ENCODE results near the gene PIGO. TPM values are rescaled to one million over a fixed set of nuclear protein-coding genes. Genes with fewer than 3 reads are reported as not detected.
A peak's percentile ranks its signal among the peaks of the same experiment; 100 is the strongest.

Gene PIGO
- total and polyA plus RNA-seq, 9 of the 15 experiments (the other 6 are each of a cell fraction or from before 2014, with no cell fraction given): 5.4 to 13.7 (median 9.7) TPM

DNA sequence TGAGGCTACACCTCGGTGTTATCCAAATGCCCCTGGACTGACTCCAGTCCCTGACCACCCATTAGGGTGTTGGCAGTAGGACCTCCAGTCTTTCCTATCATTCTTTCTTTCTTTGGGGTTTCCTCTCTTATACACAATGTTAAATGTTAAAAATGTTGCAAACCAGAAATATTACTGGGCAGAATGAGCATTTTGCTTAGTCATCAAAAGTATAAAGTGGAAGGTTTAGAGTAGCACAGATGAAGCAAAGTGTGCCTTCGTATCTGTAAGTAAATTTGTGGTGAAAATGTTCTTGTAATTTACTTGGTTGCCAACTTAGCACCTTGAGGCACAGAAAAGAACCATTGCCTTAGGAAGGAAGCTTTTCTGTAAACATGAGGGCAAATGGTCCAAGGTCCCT lies 43.7 kb upstream of the PIGO start (continued):
- TF ChIP-seq, protein P1, sequence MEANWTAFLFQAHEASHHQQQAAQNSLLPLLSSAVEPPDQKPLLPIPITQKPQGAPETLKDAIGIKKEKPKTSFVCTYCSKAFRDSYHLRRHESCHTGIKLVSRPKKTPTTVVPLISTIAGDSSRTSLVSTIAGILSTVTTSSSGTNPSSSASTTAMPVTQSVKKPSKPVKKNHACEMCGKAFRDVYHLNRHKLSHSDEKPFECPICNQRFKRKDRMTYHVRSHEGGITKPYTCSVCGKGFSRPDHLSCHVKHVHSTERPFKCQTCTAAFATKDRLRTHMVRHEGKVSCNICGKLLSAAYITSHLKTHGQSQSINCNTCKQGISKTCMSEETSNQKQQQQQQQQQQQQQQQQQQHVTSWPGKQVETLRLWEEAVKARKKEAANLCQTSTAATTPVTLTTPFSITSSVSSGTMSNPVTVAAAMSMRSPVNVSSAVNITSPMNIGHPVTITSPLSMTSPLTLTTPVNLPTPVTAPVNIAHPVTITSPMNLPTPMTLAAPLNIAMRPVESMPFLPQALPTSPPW (CRISPR knock-in tag; IDR thresholded peaks at IDR 0.05): no peak
- TF ChIP-seq KAT2B (IDR thresholded peaks at IDR 0.05; ENCODE audit: low read depth, low read length) (no peak), ZKSCAN8 (CRISPR knock-in tag; IDR thresholded peaks at IDR 0.05) (no peak), ZC3H11A (IDR thresholded peaks at IDR 0.05; ENCODE audit: low read depth, low read length) (no peak), PHF20 (IDR thresholded peaks at IDR 0.05; ENCODE audit: partially characterized antibody) (no peak), PYGO2 (tag; IDR thresholded peaks at IDR 0.05) (no peak), ZNF282 (CRISPR knock-in tag; IDR thresholded peaks at IDR 0.05) (no peak), CBX5 (IDR thresholded peaks at IDR 0.05; ENCODE audit: borderline replicate concordance, low read depth) (no peak), TBL1XR1 (IDR thresholded peaks at IDR 0.05; ENCODE audit: low read length in 2 of 2) (no peak), ZNF316 (IDR thresholded peaks at IDR 0.05) (peak; percentile 94), TRIM25 (IDR thresholded peaks at IDR 0.05; ENCODE audit: borderline replicate concordance) (no peak), MAFF (IDR thresholded peaks at IDR 0.05; ENCODE audit: low read length) (peak; percentile 91), ZNF184 (CRISPR knock-in tag; IDR thresholded peaks at IDR 0.05) (no peak), MYNN (IDR thresholded peaks at IDR 0.05) (no peak), MYNN (CRISPR knock-in tag; IDR thresholded peaks at IDR 0.05) (no peak), MAFG (tag; conservative IDR thresholded peaks at IDR 0.05) (peak; percentile 78), CHD2 (IDR thresholded peaks at IDR 0.05; ENCODE audit: low read depth, low read length) (no peak), PHTF2 (CRISPR knock-in tag; IDR thresholded peaks at IDR 0.05) (no peak)
- TF ChIP-seq, protein P2, sequence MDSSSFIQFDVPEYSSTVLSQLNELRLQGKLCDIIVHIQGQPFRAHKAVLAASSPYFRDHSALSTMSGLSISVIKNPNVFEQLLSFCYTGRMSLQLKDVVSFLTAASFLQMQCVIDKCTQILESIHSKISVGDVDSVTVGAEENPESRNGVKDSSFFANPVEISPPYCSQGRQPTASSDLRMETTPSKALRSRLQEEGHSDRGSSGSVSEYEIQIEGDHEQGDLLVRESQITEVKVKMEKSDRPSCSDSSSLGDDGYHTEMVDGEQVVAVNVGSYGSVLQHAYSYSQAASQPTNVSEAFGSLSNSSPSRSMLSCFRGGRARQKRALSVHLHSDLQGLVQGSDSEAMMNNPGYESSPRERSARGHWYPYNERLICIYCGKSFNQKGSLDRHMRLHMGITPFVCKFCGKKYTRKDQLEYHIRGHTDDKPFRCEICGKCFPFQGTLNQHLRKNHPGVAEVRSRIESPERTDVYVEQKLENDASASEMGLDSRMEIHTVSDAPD (CRISPR knock-in tag; IDR thresholded peaks at IDR 0.05): no peak
- TF ChIP-seq, protein P3, sequence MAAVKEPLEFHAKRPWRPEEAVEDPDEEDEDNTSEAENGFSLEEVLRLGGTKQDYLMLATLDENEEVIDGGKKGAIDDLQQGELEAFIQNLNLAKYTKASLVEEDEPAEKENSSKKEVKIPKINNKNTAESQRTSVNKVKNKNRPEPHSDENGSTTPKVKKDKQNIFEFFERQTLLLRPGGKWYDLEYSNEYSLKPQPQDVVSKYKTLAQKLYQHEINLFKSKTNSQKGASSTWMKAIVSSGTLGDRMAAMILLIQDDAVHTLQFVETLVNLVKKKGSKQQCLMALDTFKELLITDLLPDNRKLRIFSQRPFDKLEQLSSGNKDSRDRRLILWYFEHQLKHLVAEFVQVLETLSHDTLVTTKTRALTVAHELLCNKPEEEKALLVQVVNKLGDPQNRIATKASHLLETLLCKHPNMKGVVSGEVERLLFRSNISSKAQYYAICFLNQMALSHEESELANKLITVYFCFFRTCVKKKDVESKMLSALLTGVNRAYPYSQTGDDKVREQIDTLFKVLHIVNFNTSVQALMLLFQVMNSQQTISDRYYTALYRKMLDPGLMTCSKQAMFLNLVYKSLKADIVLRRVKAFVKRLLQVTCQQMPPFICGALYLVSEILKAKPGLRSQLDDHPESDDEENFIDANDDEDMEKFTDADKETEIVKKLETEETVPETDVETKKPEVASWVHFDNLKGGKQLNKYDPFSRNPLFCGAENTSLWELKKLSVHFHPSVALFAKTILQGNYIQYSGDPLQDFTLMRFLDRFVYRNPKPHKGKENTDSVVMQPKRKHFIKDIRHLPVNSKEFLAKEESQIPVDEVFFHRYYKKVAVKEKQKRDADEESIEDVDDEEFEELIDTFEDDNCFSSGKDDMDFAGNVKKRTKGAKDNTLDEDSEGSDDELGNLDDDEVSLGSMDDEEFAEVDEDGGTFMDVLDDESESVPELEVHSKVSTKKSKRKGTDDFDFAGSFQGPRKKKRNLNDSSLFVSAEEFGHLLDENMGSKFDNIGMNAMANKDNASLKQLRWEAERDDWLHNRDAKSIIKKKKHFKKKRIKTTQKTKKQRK (IDR thresholded peaks at IDR 0.05; ENCODE audit: borderline replicate concordance, low read depth, low read length): no peak

Data from K562 (cell line).